Stimulated activated CD4-positive, alpha-beta T cell treated with anti-CD3 and anti-CD28 coated beads, Interleukin-4, amount 100 ng/mL, for 1 hour (primary cell): ENCODE results near the gene ANKRD45.
"Not testable (repeated sequence)": the region's sequence is repeated elsewhere in the genome, so short reads cannot be mapped to it uniquely, and the experiment has no call there.

ENCODE experiments used
- DNase-seq: peaks from one replicate; pipeline ENCODE4 v3.0.0-alpha.2; 2020

The ANKRD45 gene

GRCh38 chr1:173568483-173568882 lies 101.2 kb downstream of the ANKRD45 start:
- no peak for DNase-seq

DNA sequence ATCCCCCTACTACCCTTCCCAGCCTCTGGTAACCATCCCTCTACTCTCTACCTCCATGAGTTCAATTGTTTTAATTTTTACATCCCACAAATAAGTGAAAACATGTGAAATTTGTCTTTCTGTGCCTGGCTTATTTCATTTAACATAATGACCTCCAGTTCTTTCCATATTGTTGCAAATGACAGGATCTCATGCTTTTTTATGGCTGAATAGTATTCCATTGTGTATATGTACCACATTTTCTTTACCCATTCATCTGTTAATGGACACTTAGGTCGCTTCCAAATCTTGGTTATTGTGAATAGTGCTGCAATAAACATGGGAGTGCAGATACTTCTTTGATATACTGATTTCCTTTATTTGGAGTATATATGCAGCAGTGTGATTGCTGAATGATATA lies 105.8 kb downstream of the ANKRD45 start:
- DNase-seq = not testable (repeated sequence)

- DNase-seq = no peak
These were observed 106.8 kb downstream of the ANKRD45 start for GRCh38 chr1:173562813-173563212.

- no peak for DNase-seq
These were observed 108.4 kb downstream of the ANKRD45 start for GRCh38 chr1:173561263-173561662.

- DNase-seq = no peak
These were observed 109.3 kb downstream of the ANKRD45 start for GRCh38 chr1:173560285-173560880.
